Activated T-helper 2 cell treated with anti-CD3 and anti-CD28 coated beads, Interferon-gamma antibody, Interleukin-2, Interleukin-4, amounts not matched to agents 10 μg/mL and 5 μg/mL and 100 μg/mL, durations not matched to agents 14 hours and 24 hours and 36 hours (primary cell): ENCODE data around the gene SLC22A13. TPM values are rescaled to one million over a fixed set of nuclear protein-coding genes. Genes with fewer than 3 reads are reported as not detected.
"Not testable (repeated sequence)": the region's sequence is repeated elsewhere in the genome, so short reads cannot be mapped to it uniquely, and the experiment has no call there.

Experiments
- DNase-seq: peaks from one replicate; pipeline ENCODE4 v3.0.0; 2021; ENCODE audit warnings: low spot score
- H3K27ac Mint-ChIP-seq: one replicate; pipeline ENCODE4 v1.8.0; 2021; ENCODE audit warnings: mixed read lengths
- H3K27me3 Mint-ChIP-seq: one replicate; pipeline ENCODE4 v1.8.0; 2021; ENCODE audit warnings: low read depth, mixed read lengths
- H3K36me3 Mint-ChIP-seq: one replicate; pipeline ENCODE4 v1.8.0; 2021; ENCODE audit warnings: low read depth, mixed read lengths
- H3K4me1 Mint-ChIP-seq: one replicate; pipeline ENCODE4 v1.8.0; 2021; ENCODE audit warnings: low read depth, mixed read lengths
- H3K4me3 Mint-ChIP-seq: one replicate; pipeline ENCODE4 v1.8.0; 2021; ENCODE audit warnings: low read depth, mild to moderate bottlenecking, moderate library complexity, mixed read lengths
- H3K9me3 Mint-ChIP-seq: one replicate; pipeline ENCODE4 v1.8.0; 2021; ENCODE audit warnings: mixed read lengths
- intact Hi-C: fragments of 100-400 bp; cut with micrococcal nuclease; formaldehyde crosslinking; loops from one replicate; pipeline ENCODE4 v1.15.1; 2023
- total RNA-seq: library from RNA; stranded (reverse); gene quantifications from 2 replicates; pipeline ENCODE4 v1.2.3, GENCODE V29; 2022

The SLC22A13 gene
- total RNA-seq: 0.51 and 0.78 TPM in 2 replicates

- Mint-ChIP-seq H3K4me3 (no peak within 1 kb of the TSS), H3K4me1 (peaks cover 11% of the 10 kb centered on the region), H3K27ac (no peak within 1 kb of the TSS), H3K9me3 (no peaks in the 10 kb centered on the region), H3K36me3 (no peaks in the 10 kb centered on the region), H3K27me3 (no peaks in the 10 kb centered on the region)
- no peak for DNase-seq
- intact Hi-C loops: no loop called here
These were observed at the start of gene SLC22A13 for GRCh38 chr3:38265604-38266307. TSS of gene SLC22A13 (plus strand) at chr3:38265812. CDS start at chr3:38265861, 49 bp downstream.

GRCh38 chr3:38219609-38220197 lies 45.9 kb upstream of the SLC22A13 start:
- peaks cover 48% of the 10 kb centered on the region for H3K36me3 Mint-ChIP-seq

GRCh38 chr3:38221005-38221404 lies 44.6 kb upstream of the SLC22A13 start:
- Mint-ChIP-seq H3K9me3 (no peaks in the 10 kb centered on the region), H3K27me3 (no peaks in the 10 kb centered on the region), H3K4me1 (peaks cover 9% of the 10 kb centered on the region), H3K4me3 (no peak overlapping the region), H3K27ac (no peak overlapping the region), H3K36me3 (peaks cover 59% of the 10 kb centered on the region)
- intact Hi-C loops: no loop called here
- DNase-seq: no peak

More at GRCh38 chr3:38219609-38220197, 45.9 kb upstream of the SLC22A13 start:
- Mint-ChIP-seq H3K9me3 (no peaks in the 10 kb centered on the region), H3K4me3 (no peak overlapping the region), H3K27ac (no peak overlapping the region), H3K27me3 (no peaks in the 10 kb centered on the region), H3K4me1 (peaks cover 7% of the 10 kb centered on the region)
- intact Hi-C loops: no loop called here
- no peak for DNase-seq

- no peak overlapping the region for H3K4me3 Mint-ChIP-seq
- no peaks in the 10 kb centered on the region for H3K9me3 Mint-ChIP-seq
- peaks cover 54% of the 10 kb centered on the region for H3K36me3 Mint-ChIP-seq
- no peak for DNase-seq
- intact Hi-C loops: no loop called here
- H3K27me3 Mint-ChIP-seq: no peaks in the 10 kb centered on the region
- no peak overlapping the region for H3K27ac Mint-ChIP-seq
- H3K4me1 Mint-ChIP-seq: peaks cover 14% of the 10 kb centered on the region
These were observed 43.5 kb upstream of the SLC22A13 start for GRCh38 chr3:38222032-38222634.

GRCh38 chr3:38224357-38224756 lies 41.3 kb upstream of the SLC22A13 start:
- no peak for DNase-seq
- peaks cover 58% of the 10 kb centered on the region for H3K36me3 Mint-ChIP-seq
- H3K4me3 Mint-ChIP-seq: no peak overlapping the region
- H3K9me3 Mint-ChIP-seq: no peaks in the 10 kb centered on the region
- no peaks in the 10 kb centered on the region for H3K27me3 Mint-ChIP-seq
- intact Hi-C loops: no loop called here
- peaks cover 14% of the 10 kb centered on the region for H3K4me1 Mint-ChIP-seq
- no peak overlapping the region for H3K27ac Mint-ChIP-seq

GRCh38 chr3:38226273-38226672 lies 39.3 kb upstream of the SLC22A13 start:
- Mint-ChIP-seq H3K27me3 (no peaks in the 10 kb centered on the region), H3K36me3 (peaks cover 65% of the 10 kb centered on the region), H3K4me3 (no peak overlapping the region), H3K27ac (no peak overlapping the region), H3K9me3 (no peaks in the 10 kb centered on the region), H3K4me1 (peaks cover 7% of the 10 kb centered on the region)
- no peak for DNase-seq
- intact Hi-C loops: no loop called here

GRCh38 chr3:38227989-38228388 lies 37.6 kb upstream of the SLC22A13 start:
- H3K9me3 Mint-ChIP-seq: no peaks in the 10 kb centered on the region
- intact Hi-C loops: no loop called here
- H3K27me3 Mint-ChIP-seq: no peaks in the 10 kb centered on the region
- H3K36me3 Mint-ChIP-seq: peaks cover 63% of the 10 kb centered on the region
- peaks cover 9% of the 10 kb centered on the region for H3K4me1 Mint-ChIP-seq
- no peak for DNase-seq
- no peak overlapping the region for H3K4me3 Mint-ChIP-seq
- H3K27ac Mint-ChIP-seq: no peak overlapping the region

- Mint-ChIP-seq H3K4me1 (peaks cover 9% of the 10 kb centered on the region), H3K9me3 (no peaks in the 10 kb centered on the region), H3K27me3 (no peaks in the 10 kb centered on the region), H3K36me3 (peaks cover 69% of the 10 kb centered on the region), H3K27ac (no peak overlapping the region), H3K4me3 (no peak overlapping the region)
- DNase-seq: no peak
- intact Hi-C loops: no loop called here
These were observed 36.6 kb upstream of the SLC22A13 start for GRCh38 chr3:38229036-38229435.

- Mint-ChIP-seq H3K4me3 (no peak overlapping the region), H3K27ac (no peak overlapping the region), H3K9me3 (peaks cover 4% of the 10 kb centered on the region), H3K4me1 (peaks cover 2% of the 10 kb centered on the region), H3K27me3 (no peaks in the 10 kb centered on the region), H3K36me3 (peaks cover 76% of the 10 kb centered on the region)
- DNase-seq: no peak
- intact Hi-C loops: no loop called here
These were observed 32.9 kb upstream of the SLC22A13 start for GRCh38 chr3:38232701-38233100.

GRCh38 chr3:38235466-38235865 lies 30.1 kb upstream of the SLC22A13 start:
- intact Hi-C loops: no loop called here
- H3K4me1 Mint-ChIP-seq: peaks cover 2% of the 10 kb centered on the region
- no peaks in the 10 kb centered on the region for H3K27me3 Mint-ChIP-seq
- peaks cover 18% of the 10 kb centered on the region for H3K9me3 Mint-ChIP-seq
- no peak for DNase-seq
- H3K27ac Mint-ChIP-seq: no peak overlapping the region
- no peak overlapping the region for H3K4me3 Mint-ChIP-seq
- peaks cover 79% of the 10 kb centered on the region for H3K36me3 Mint-ChIP-seq

GRCh38 chr3:38238416-38239008 lies 27.1 kb upstream of the SLC22A13 start:
- no peak overlapping the region for H3K4me3 Mint-ChIP-seq
- no peaks in the 10 kb centered on the region for H3K4me1 Mint-ChIP-seq
- peaks cover 18% of the 10 kb centered on the region for H3K9me3 Mint-ChIP-seq

GRCh38 chr3:38242812-38243211 lies 22.8 kb upstream of the SLC22A13 start:
- H3K27ac Mint-ChIP-seq, H3K4me1 Mint-ChIP-seq, intact Hi-C loops, H3K27me3 Mint-ChIP-seq, H3K4me3 Mint-ChIP-seq, DNase-seq: not testable (repeated sequence)
- peaks cover 69% of the 10 kb centered on the region for H3K36me3 Mint-ChIP-seq
- peaks cover 14% of the 10 kb centered on the region for H3K9me3 Mint-ChIP-seq

More at GRCh38 chr3:38238416-38239008, 27.1 kb upstream of the SLC22A13 start:
- DNase-seq: no peak
- peaks cover 73% of the 10 kb centered on the region for H3K36me3 Mint-ChIP-seq
- intact Hi-C loops: no loop called here
- H3K27me3 Mint-ChIP-seq: no peaks in the 10 kb centered on the region
- H3K27ac Mint-ChIP-seq: no peak overlapping the region

GRCh38 chr3:38245930-38246329 lies 19.7 kb upstream of the SLC22A13 start:
- Mint-ChIP-seq H3K4me3 (no peak overlapping the region), H3K4me1 (peaks cover 4% of the 10 kb centered on the region), H3K9me3 (no peaks in the 10 kb centered on the region), H3K27me3 (no peaks in the 10 kb centered on the region), H3K36me3 (peaks cover 71% of the 10 kb centered on the region), H3K27ac (no peak overlapping the region)
- DNase-seq: no peak
- intact Hi-C loops: no loop called here
